Breast epithelium (tissue), 4 donors: ENCODE data around the gene PPA2. TPM values are rescaled to one million over a fixed set of nuclear protein-coding genes. Genes with fewer than 3 reads are reported as not detected.

Source experiments
- DNase-seq, 2 donors: peaks; one replicate each; pipeline ENCODE4 v3.0.0-alpha.2; 2019; ENCODE audit warnings: low spot score in 2 of 2
- H3K27ac ChIP-seq, 2 donors: fragments of 200-600 bp; sonication (generic) in 1 of 2; one replicate each; pipeline ENCODE4 v1.5.1; 2016 to 2019; ENCODE audit warnings: mild to moderate bottlenecking in 1 of 2
- H3K27me3 ChIP-seq, 2 donors: fragments of 200-600 bp; sonication (generic) in 1 of 2; one replicate each; pipeline versions ENCODE4 v1.5.1 to v1.6.0; 2017 to 2019; ENCODE audit warnings: control low read depth in 1 of 2, mild to moderate bottlenecking in 1 of 2
- H3K36me3 ChIP-seq: fragments of 200-600 bp; one replicate; pipeline ENCODE4 v1.5.1; 2019
- H3K4me1 ChIP-seq, 2 donors: fragments of 200-600 bp; sonication (generic); one replicate each; pipeline ENCODE4 v1.5.1; 2016 to 2019; ENCODE audit warnings: control low read depth in 1 of 2
- H3K4me3 ChIP-seq, 3 donors: fragments of 200-600 bp; sonication (generic); 1 replicate in 2 of 3; 2 replicates in 1 of 3; pipeline ENCODE4 v1.5.1; 2016 to 2019; ENCODE audit warnings: mild to moderate bottlenecking in 3 of 3, moderate library complexity in 2 of 3
- H3K9me3 ChIP-seq, 2 donors: fragments of 200-600 bp; sonication (generic) in 1 of 2; one replicate each; pipeline ENCODE4 v1.5.1; 2016 to 2019; ENCODE audit warnings: control low read depth in 1 of 2
- CTCF ChIP-seq, 3 donors: fragments of 450-650 bp; IDR thresholded peaks; one replicate each; pipeline ENCODE4 v1.5.1; 2016 to 2017; ENCODE audit warnings: antibody characterized with exemption in 3 of 3, mild to moderate bottlenecking in 3 of 3, moderate library complexity in 3 of 3
- POLR2A ChIP-seq: fragments of 450-650 bp; IDR thresholded peaks from one replicate; pipeline ENCODE4 v1.6.1; 2016; ENCODE audit warnings: antibody characterized with exemption, mild to moderate bottlenecking, moderate library complexity
- POLR2AphosphoS5 ChIP-seq, 3 donors: sonication (generic); formaldehyde crosslinking; IDR thresholded peaks; one replicate each; pipeline ENCODE4 v1.6.1; 2017; ENCODE audit warnings: antibody characterized with exemption in 3 of 3
- intact Hi-C: fragments of 100-400 bp; cut with DNase I; formaldehyde crosslinking; loops from one replicate; pipeline ENCODE4 v1.15.1; 2023; ENCODE audit warnings: low total_unique reads
- total RNA-seq, 3 donors: library from RNA; depleted of rRNA; stranded (reverse); fragments of >200 nt; gene quantifications; one replicate each; pipeline ENCODE4 v1.1.0, GENCODE V29; 2016

The PPA2 gene
- total RNA-seq, 3 donors from 2014 or later, result 70.9 to 175 (median 131) TPM

GRCh38 chr4:105483840-105484239 is 10.0 kb upstream of the PPA2 start:
- no peaks in the 10 kb centered on the region for H3K27me3 ChIP-seq
- no peaks in the 10 kb centered on the region for H3K9me3 ChIP-seq
- no peaks in the 10 kb centered on the region for H3K4me1 ChIP-seq
- no peak overlapping the region for H3K4me3 ChIP-seq
- TF ChIP-seq POLR2AphosphoS5 (IDR thresholded peaks at IDR 0.05), result no peak
- TF ChIP-seq CTCF (IDR thresholded peaks at IDR 0.05), result no peak
- no peak for TF ChIP-seq POLR2A
- no peak overlapping the region for H3K27ac ChIP-seq
- intact Hi-C loops, result no loop called here
- no peaks in the 10 kb centered on the region for H3K36me3 ChIP-seq
- no peak for DNase-seq

GRCh38 chr4:105474099-105474518 is 247 bp upstream of the PPA2 start:
- Histone ChIP-seq H3K36me3 (no peaks in the 10 kb centered on the region), H3K27me3 (no peaks in the 10 kb centered on the region), H3K4me1 (peaks cover 0 to 5% of the 10 kb centered on the region in 2 donors), H3K9me3 (no peaks in the 10 kb centered on the region), H3K27ac (peak overlapping the region; percentile 99 to 100), H3K4me3 (peak overlapping the region; percentile 84 to 96 (median 86))
- peak; percentile 80 to 82 (median 81) for TF ChIP-seq CTCF (IDR thresholded peaks at IDR 0.05)
- TF ChIP-seq POLR2A, result no peak
- intact Hi-C loops, result loop anchor here (10.0 kb wide), 1 partner anchor 329 kb away; the partner anchor contains the start of gene TET2
- DNase-seq, result peak; percentile 79 to 86

- H3K36me3 ChIP-seq, result no peaks in the 10 kb centered on the region
- H3K4me1 ChIP-seq, result peaks cover 0 to 5% of the 10 kb centered on the region in 2 donors
- H3K27ac ChIP-seq, result peak overlapping the region; percentile 99 to 100
- DNase-seq, result peak in 1 of 2 donors; percentile 19
- H3K9me3 ChIP-seq, result no peaks in the 10 kb centered on the region
- H3K4me3 ChIP-seq, result peak overlapping the region; percentile 84 to 96 (median 86)
- TF ChIP-seq POLR2AphosphoS5 (IDR thresholded peaks at IDR 0.05), result peak in 1 of 3 donors; percentile 19
- no peak for TF ChIP-seq POLR2A
- intact Hi-C loops, result loop anchor here (10.0 kb wide), 1 partner anchor 328 kb away; the partner anchor contains the start of gene TET2
- no peaks in the 10 kb centered on the region for H3K27me3 ChIP-seq
These were observed 965 bp downstream of the PPA2 start for GRCh38 chr4:105472871-105473323.

GRCh38 chr4:105471566-105472176 is 2.2 kb downstream of the PPA2 start:
- peak overlapping the region in 2 of 3 donors; percentile 84 to 86 for H3K4me3 ChIP-seq
- H3K9me3 ChIP-seq, result no peaks in the 10 kb centered on the region
- H3K27ac ChIP-seq, result peak overlapping the region; percentile 99 to 100
- TF ChIP-seq POLR2AphosphoS5 (IDR thresholded peaks at IDR 0.05) (no peak), POLR2A (no peak), CTCF (IDR thresholded peaks at IDR 0.05) (peak; percentile 67 to 71 (median 68))
- H3K4me1 ChIP-seq, result peaks cover 0 to 5% of the 10 kb centered on the region in 2 donors
- DNase-seq, result peak; percentile 55 to 60
- H3K36me3 ChIP-seq, result no peaks in the 10 kb centered on the region
- intact Hi-C loops, result loop anchor here (10.0 kb wide), 1 partner anchor 327 kb away; the partner anchor contains the start of gene TET2
- no peaks in the 10 kb centered on the region for H3K27me3 ChIP-seq

- TF ChIP-seq POLR2A, result no peak
- no peak for TF ChIP-seq CTCF (IDR thresholded peaks at IDR 0.05)
- TF ChIP-seq POLR2AphosphoS5 (IDR thresholded peaks at IDR 0.05), result no peak
- H3K9me3 ChIP-seq, result no peaks in the 10 kb centered on the region
- H3K27me3 ChIP-seq, result no peaks in the 10 kb centered on the region
- H3K27ac ChIP-seq, result no peak overlapping the region
- no peak overlapping the region for H3K4me3 ChIP-seq
- peaks cover 0 to 5% of the 10 kb centered on the region in 2 donors for H3K4me1 ChIP-seq
- no peak for DNase-seq
- no peaks in the 10 kb centered on the region for H3K36me3 ChIP-seq
- intact Hi-C loops, result loop anchor here (10.0 kb wide), 1 partner anchor 326 kb away; the partner anchor contains the start of gene TET2
These were observed 3.1 kb downstream of the PPA2 start for GRCh38 chr4:105470766-105471165.
